HUES48 (cell line): ENCODE data around the gene ITM2C.

Experiments used
- H3K27ac ChIP-seq: one replicate; pipeline ENCODE4 v1.7.0; 2013; ENCODE audit warnings: low read depth, low read length, inconsistent platforms
- H3K27me3 ChIP-seq: 2 replicates; pipeline ENCODE4 v1.6.1; 2013; ENCODE audit warnings: mild to moderate bottlenecking, low read length; ENCODE audit not compliant: control insufficient read depth, insufficient read depth
- H3K36me3 ChIP-seq: 2 replicates; pipeline ENCODE4 v1.6.1; 2013; ENCODE audit warnings: low read length; ENCODE audit not compliant: control insufficient read depth, insufficient read depth
- H3K4me1 ChIP-seq: 2 replicates; pipeline ENCODE4 v1.6.1; 2013; ENCODE audit warnings: mild to moderate bottlenecking, low read length; ENCODE audit not compliant: control insufficient read depth, insufficient read depth
- H3K4me3 ChIP-seq: 2 replicates; pipeline ENCODE4 v1.5.1; 2013; ENCODE audit warnings: mild to moderate bottlenecking, low read depth, low read length
- H3K9ac ChIP-seq: 2 replicates; pipeline ENCODE4 v1.6.1; 2013; ENCODE audit warnings: mild to moderate bottlenecking, low read depth, low read length, moderate library complexity
- H3K9me3 ChIP-seq: 2 replicates; pipeline ENCODE4 v1.6.1; 2013; ENCODE audit warnings: low read length; ENCODE audit not compliant: control insufficient read depth, insufficient read depth

ITM2C gene

GRCh38 chr2:230886206-230886605 lies 21.5 kb downstream of the ITM2C start:
- Histone ChIP-seq H3K4me1 (peaks cover 12% of the 10 kb centered on the region; the same call in 1 of the 2 replicates), H3K9ac (no peak overlapping the region), H3K27ac (no peak overlapping the region), H3K9me3 (no peaks in the 10 kb centered on the region), H3K27me3 (no peaks in the 10 kb centered on the region; the same call in 1 of the 2 replicates), H3K4me3 (no peak overlapping the region), H3K36me3 (no peaks in the 10 kb centered on the region)

GRCh38 chr2:230886671-230887071 lies 21.9 kb downstream of the ITM2C start:
- no peaks in the 10 kb centered on the region; the same call in 1 of the 2 replicates for H3K27me3 ChIP-seq
- H3K9me3 ChIP-seq: no peaks in the 10 kb centered on the region
- H3K4me1 ChIP-seq: peaks cover 12% of the 10 kb centered on the region; the same call in 1 of the 2 replicates
- H3K9ac ChIP-seq: no peak overlapping the region
- H3K27ac ChIP-seq: no peak overlapping the region
- H3K4me3 ChIP-seq: no peak overlapping the region
- no peaks in the 10 kb centered on the region for H3K36me3 ChIP-seq

DNA sequence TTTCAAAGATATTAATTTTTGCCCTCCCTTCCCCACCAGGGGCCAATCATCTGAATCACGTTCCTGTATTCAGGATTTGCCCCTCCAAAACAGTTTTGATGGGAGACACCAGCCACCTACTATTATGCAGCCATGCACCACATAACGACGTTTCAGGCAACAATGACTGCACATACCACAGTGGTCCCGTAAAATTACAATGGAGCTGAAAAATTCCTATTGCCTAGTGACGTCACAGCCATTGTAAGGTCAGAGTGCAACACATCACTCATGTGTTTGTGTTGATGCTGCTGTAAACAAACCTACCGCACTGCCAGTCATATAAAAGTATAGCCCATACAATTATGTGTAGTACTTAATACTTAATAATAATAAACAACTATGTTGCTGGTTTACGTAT lies 22.6 kb downstream of the ITM2C start:
- Histone ChIP-seq H3K27ac (no peak overlapping the region), H3K9me3 (no peaks in the 10 kb centered on the region), H3K4me1 (peaks cover 12% of the 10 kb centered on the region; the same call in 1 of the 2 replicates), H3K4me3 (no peak overlapping the region), H3K9ac (no peak overlapping the region), H3K27me3 (no peaks in the 10 kb centered on the region; the same call in 1 of the 2 replicates), H3K36me3 (no peaks in the 10 kb centered on the region)

GRCh38 chr2:230888824-230889400 lies 24.2 kb downstream of the ITM2C start:
- Histone ChIP-seq H3K9me3 (no peaks in the 10 kb centered on the region), H3K9ac (no peak overlapping the region), H3K4me3 (no peak overlapping the region), H3K4me1 (peaks cover 18% of the 10 kb centered on the region; the same call in 1 of the 2 replicates), H3K36me3 (no peaks in the 10 kb centered on the region), H3K27ac (no peak overlapping the region), H3K27me3 (no peaks in the 10 kb centered on the region; the same call in 1 of the 2 replicates)

- Histone ChIP-seq H3K4me3 (no peak overlapping the region), H3K36me3 (no peaks in the 10 kb centered on the region), H3K27ac (no peak overlapping the region), H3K9ac (no peak overlapping the region), H3K9me3 (no peaks in the 10 kb centered on the region), H3K4me1 (peaks cover 18% of the 10 kb centered on the region; the same call in 1 of the 2 replicates), H3K27me3 (no peaks in the 10 kb centered on the region; the same call in 1 of the 2 replicates)
These were observed 25.3 kb downstream of the ITM2C start for GRCh38 chr2:230889911-230890601.

GRCh38 chr2:230890646-230891045 lies 25.9 kb downstream of the ITM2C start:
- Histone ChIP-seq H3K27me3 (no peaks in the 10 kb centered on the region; the same call in 1 of the 2 replicates), H3K27ac (no peak overlapping the region), H3K9me3 (no peaks in the 10 kb centered on the region), H3K4me1 (peaks cover 17% of the 10 kb centered on the region; the same call in 1 of the 2 replicates), H3K4me3 (no peak overlapping the region), H3K9ac (no peak overlapping the region), H3K36me3 (no peaks in the 10 kb centered on the region)

DNA sequence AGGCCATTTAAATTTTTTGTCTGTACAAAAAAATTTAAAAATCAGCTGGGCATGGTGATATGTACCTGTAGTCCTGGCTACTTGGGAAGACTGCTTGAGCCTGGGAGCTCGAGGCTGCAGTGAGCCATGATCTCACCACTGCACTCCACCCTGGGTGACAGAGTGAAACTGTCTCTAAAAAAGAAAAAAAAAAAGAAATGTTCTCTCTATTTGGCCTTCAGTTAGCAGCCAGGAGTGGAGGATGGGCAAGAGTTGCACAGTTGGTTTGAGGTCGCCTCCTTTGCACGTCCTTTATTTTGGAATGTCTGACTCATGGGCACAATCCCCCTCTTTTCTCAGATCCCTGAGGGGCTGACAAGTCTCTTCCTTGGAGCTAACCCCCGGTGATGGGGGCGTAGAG lies 26.3 kb downstream of the ITM2C start:
- no peak overlapping the region for H3K27ac ChIP-seq

DNA sequence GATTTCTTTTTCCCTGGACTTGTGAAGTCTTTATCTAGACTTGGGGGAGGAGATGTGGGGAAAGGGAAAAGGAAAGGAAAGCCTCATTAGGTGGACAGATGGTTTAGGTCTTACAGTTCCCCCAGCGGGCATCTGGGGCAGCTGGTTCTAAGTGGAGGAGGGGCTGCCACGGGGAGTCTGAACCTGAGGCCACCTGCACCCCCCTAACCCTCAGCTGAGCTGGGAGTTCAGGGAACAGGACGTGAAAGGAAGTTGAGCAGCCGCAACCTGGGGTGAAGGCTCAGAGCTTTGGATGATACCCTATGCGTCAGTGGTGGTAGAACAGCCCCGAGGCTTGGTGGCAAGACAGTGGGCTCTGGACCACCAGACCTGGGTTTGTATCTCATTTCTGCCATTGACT lies 26.8 kb downstream of the ITM2C start:
- H3K27ac ChIP-seq: no peak overlapping the region
- peaks cover 9% of the 10 kb centered on the region; the same call in 1 of the 2 replicates for H3K4me1 ChIP-seq
- no peaks in the 10 kb centered on the region for H3K36me3 ChIP-seq
- H3K4me3 ChIP-seq: no peak overlapping the region
- no peaks in the 10 kb centered on the region; the same call in 1 of the 2 replicates for H3K27me3 ChIP-seq
- H3K9me3 ChIP-seq: no peaks in the 10 kb centered on the region
- H3K9ac ChIP-seq: no peak overlapping the region

More for the DNA sequence above, 26.3 kb downstream of the ITM2C start:
- Histone ChIP-seq H3K9me3 (no peaks in the 10 kb centered on the region), H3K9ac (no peak overlapping the region), H3K27me3 (no peaks in the 10 kb centered on the region; the same call in 1 of the 2 replicates), H3K36me3 (no peaks in the 10 kb centered on the region), H3K4me3 (no peak overlapping the region), H3K4me1 (peaks cover 13% of the 10 kb centered on the region; the same call in 1 of the 2 replicates)

DNA sequence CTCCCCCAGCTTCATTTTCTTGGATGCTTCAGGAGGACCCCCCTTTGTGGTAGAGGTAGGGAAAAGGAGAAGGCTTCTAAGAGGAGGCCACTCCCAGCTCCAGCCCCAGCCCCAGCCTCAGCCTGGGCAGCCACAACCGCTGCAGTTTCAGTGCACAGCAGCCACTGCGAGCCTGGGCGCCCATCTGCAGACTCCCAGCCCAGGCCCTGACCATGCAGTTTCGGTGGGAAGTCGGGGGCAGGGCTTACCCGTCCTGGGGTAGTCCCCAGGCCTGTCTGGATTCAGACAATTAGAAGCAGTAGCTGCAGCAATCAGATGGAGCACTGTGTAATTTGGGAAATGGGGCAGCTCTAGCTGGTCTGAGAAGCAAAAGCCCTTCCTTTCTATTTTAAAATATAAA lies 28.6 kb downstream of the ITM2C start:
- no peak overlapping the region for H3K9ac ChIP-seq
- H3K4me3 ChIP-seq: no peak overlapping the region
- no peaks in the 10 kb centered on the region for H3K9me3 ChIP-seq
- H3K4me1 ChIP-seq: peaks cover 6% of the 10 kb centered on the region; the same call in 1 of the 2 replicates
- H3K27me3 ChIP-seq: no peaks in the 10 kb centered on the region; the same call in 1 of the 2 replicates
- H3K36me3 ChIP-seq: no peaks in the 10 kb centered on the region
- H3K27ac ChIP-seq: no peak overlapping the region

- H3K36me3 ChIP-seq: no peaks in the 10 kb centered on the region
- H3K27me3 ChIP-seq: no peaks in the 10 kb centered on the region; the same call in 1 of the 2 replicates
- H3K4me1 ChIP-seq: peaks cover 11% of the 10 kb centered on the region; the same call in 1 of the 2 replicates
- H3K4me3 ChIP-seq: no peak overlapping the region
- H3K9ac ChIP-seq: no peak overlapping the region
- H3K27ac ChIP-seq: no peak overlapping the region
- no peaks in the 10 kb centered on the region for H3K9me3 ChIP-seq
These were observed 29.4 kb downstream of the ITM2C start for GRCh38 chr2:230893841-230894781.
